Epithelial cell of esophagus (primary cell): ENCODE measurements around the gene CPED1.

Experiments
- DNase-seq: peaks from one replicate; pipeline ENCODE4 v3.0.0; 2010; ENCODE audit warnings: low read depth
- H3K4me3 ChIP-seq: 2 replicates; pipeline ENCODE4 v1.5.1; 2011; ENCODE audit warnings: mild to moderate bottlenecking, low read length, control low read depth
- TF ChIP-seq, protein P1 (sequence below): IDR thresholded peaks from 2 replicates; pipeline ENCODE4 v1.5.1; 2011; ENCODE audit warnings: low read depth, mild to moderate bottlenecking, low read length, control low read depth, inconsistent platforms; ENCODE audit not compliant: insufficient read depth; ENCODE audit errors: missing control alignments

The CPED1 gene

GRCh38 chr7:121019018-121019417 is 30.5 kb downstream of the CPED1 start:
- H3K4me3 ChIP-seq: no peak overlapping the region
- TF ChIP-seq, protein P1, sequence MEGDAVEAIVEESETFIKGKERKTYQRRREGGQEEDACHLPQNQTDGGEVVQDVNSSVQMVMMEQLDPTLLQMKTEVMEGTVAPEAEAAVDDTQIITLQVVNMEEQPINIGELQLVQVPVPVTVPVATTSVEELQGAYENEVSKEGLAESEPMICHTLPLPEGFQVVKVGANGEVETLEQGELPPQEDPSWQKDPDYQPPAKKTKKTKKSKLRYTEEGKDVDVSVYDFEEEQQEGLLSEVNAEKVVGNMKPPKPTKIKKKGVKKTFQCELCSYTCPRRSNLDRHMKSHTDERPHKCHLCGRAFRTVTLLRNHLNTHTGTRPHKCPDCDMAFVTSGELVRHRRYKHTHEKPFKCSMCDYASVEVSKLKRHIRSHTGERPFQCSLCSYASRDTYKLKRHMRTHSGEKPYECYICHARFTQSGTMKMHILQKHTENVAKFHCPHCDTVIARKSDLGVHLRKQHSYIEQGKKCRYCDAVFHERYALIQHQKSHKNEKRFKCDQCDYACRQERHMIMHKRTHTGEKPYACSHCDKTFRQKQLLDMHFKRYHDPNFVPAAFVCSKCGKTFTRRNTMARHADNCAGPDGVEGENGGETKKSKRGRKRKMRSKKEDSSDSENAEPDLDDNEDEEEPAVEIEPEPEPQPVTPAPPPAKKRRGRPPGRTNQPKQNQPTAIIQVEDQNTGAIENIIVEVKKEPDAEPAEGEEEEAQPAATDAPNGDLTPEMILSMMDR: no peak
- DNase-seq: peak; percentile 52

GRCh38 chr7:121020249-121020988 is 31.9 kb downstream of the CPED1 start:
- peak; percentile 69 for DNase-seq
- TF ChIP-seq, protein P1: no peak
- H3K4me3 ChIP-seq: no peak overlapping the region

DNA sequence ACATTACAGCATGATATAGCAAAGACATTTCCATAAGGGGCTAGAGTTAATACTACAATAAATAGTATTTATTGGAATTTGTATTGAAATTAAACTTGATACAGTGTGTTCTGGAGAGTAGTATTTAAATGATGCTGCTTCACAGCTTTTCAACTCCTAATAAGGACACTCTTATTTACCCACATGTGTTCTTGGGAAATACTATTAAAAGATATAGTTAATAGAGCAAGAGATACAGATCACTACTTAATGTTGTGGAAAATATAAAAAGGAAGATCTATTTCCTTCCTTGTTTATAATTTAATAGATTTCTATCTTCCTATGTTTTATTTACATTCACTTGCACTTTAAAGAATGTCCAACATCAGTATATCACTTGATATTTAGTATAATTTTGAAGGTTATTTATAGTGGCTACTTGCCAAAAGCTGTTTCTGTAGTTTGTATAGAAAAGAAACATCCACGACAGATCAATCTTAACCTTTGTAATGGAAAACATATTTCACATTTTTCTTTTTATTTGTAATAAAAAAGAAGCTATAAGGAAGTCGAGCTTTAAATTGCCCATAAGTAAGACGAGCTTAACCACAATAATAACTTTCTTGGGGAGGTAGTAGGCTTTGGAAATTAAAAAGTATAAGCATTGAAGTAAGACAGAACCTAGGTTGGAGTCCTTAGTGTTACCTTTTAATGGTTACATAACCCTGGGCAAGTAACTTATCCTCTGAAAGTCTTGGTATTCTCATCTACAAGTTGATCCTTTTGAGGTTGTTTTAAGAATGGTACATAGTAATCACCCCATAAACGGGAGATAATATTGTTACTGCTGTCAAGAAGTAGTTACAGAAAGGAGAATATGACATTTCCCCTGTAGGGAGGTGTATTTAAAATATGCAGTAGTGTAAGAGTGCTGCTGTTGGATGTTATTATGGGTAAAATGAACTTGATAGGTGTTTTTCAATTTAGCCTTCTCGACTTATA is 32.8 kb downstream of the CPED1 start:
- TF ChIP-seq, protein P1: no peak
- H3K4me3 ChIP-seq: no peak overlapping the region
- DNase-seq: no peak

DNA sequence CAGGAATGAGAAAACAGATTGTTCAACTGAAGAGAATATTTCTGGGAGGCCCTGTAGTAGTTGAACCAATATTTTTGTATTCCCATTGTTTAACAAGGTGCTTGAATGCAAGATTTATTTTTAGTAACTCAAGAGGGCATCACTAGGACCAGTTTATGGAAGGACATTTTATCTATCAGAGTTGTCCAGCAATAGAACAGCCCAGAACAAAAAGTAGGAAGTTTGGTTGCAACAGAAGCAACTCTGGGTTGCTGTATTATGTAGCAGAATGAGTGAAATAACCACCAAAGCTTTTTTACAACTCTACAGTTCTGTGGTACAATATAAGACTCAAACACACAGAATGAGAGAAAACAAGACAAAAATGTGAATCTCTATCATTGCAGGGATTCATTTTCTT is 34.7 kb downstream of the CPED1 start:
- TF ChIP-seq, protein P1: no peak
- no peak overlapping the region for H3K4me3 ChIP-seq
- no peak for DNase-seq

DNA sequence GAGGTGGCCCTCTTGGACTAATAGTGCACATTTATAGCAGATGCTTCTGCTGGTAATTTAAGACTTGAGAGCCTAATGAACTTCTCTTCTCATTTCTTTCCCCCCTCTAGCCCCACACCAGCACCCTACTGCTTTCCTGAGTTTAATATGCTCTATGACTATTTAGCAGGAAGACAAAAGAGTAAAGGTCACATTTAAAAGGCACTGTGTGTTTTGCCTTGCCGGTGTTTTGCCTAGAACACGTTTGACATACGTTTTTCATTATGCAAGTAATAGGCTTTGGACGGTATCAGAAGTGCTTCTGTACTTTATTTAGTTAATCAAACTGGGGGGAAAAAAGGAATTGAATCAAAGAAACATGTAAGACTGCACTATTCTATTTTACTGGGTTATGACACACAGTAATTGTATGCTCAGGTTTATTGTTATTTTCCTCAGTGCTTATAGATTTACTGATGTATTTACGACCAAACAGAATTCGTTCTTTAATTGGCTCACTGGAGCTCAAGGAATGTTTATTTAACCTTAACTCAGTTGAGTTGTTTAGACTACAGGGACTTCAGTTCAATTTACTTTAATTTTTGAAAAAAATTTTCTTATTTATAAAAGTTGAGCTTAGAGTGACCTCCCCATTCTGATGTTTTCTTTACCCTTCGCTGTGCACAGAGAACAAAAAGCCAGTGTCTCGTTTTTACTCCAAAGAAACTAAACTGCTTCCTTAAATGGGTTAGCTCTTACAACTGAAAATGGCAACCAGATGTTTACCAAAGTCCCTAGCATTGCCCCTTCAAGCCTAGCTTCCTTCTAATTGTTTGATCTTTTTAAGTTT is 35.4 kb downstream of the CPED1 start:
- H3K4me3 ChIP-seq: no peak overlapping the region
- DNase-seq: no peak
- TF ChIP-seq, protein P1: no peak

DNA sequence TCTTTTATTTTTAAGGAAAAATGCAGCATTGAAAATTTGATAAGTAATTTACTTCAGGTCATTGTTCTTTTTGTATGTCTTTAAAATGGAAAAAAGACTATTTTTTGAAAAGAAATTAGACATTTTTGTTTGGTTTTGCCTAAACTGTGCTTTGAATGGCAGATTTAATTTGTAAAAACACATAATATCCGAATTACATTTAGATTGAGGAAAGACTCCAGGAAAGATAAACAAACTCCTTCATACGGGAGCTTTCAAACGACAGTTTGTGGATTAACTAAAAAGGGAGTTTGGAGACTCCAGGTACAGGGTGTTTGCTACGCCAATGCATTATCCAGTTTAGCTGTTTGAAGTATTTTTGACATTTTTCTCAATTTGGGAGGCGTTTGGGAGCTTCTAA is 36.1 kb downstream of the CPED1 start:
- TF ChIP-seq, protein P1: no peak
- H3K4me3 ChIP-seq: no peak overlapping the region
- DNase-seq: no peak
